H9 (cell line): ENCODE results near the gene KIF18A. TPM values are rescaled to one million over a fixed set of nuclear protein-coding genes. Genes with fewer than 3 reads are reported as not detected.
A peak's percentile ranks its signal among the peaks of the same experiment; 100 is the strongest.

Experiments used
- DNase-seq: peaks from one replicate; pipeline ENCODE4 v3.0.0-alpha.2; 2017
- H2AFZ ChIP-seq: one replicate; pipeline ENCODE4 v1.6.1; 2013; ENCODE audit warnings: mild to moderate bottlenecking, low read length, control low read depth, moderate library complexity
- H2AK5ac ChIP-seq: 2 replicates; pipeline ENCODE4 v1.6.1; 2013; ENCODE audit warnings: low read length, control low read depth, mixed read lengths; ENCODE audit not compliant: insufficient read length
- H2BK120ac ChIP-seq: one replicate; pipeline ENCODE4 v1.6.1; 2013; ENCODE audit warnings: low read depth, mild to moderate bottlenecking, low read length, control low read depth, inconsistent platforms; ENCODE audit not compliant: poor library complexity, severe bottlenecking
- H2BK12ac ChIP-seq: 2 replicates; pipeline ENCODE4 v1.6.1; 2013; ENCODE audit warnings: low read length, control low read depth, mixed read lengths, low read depth; ENCODE audit not compliant: insufficient read length
- H2BK15ac ChIP-seq: 2 replicates; pipeline ENCODE4 v1.6.1; 2013; ENCODE audit warnings: low read depth, low read length, control low read depth
- H2BK20ac ChIP-seq: one replicate; pipeline ENCODE4 v1.6.1; 2013; ENCODE audit warnings: low read depth, mild to moderate bottlenecking, low read length, control low read depth, inconsistent platforms; ENCODE audit not compliant: poor library complexity, severe bottlenecking
- H2BK5ac ChIP-seq: 2 replicates; pipeline ENCODE4 v1.6.1; 2013; ENCODE audit warnings: low read length, control low read depth, mixed read lengths; ENCODE audit not compliant: insufficient read length
- H3K14ac ChIP-seq: 2 replicates; pipeline ENCODE4 v1.6.1; 2013; ENCODE audit warnings: low read length, control low read depth; ENCODE audit not compliant: insufficient read depth
- H3K18ac ChIP-seq: 2 replicates; pipeline ENCODE4 v1.6.1; 2013; ENCODE audit warnings: low read depth, mild to moderate bottlenecking, mixed read lengths, low read length, control low read depth; ENCODE audit not compliant: insufficient read length
- H3K23ac ChIP-seq: 2 replicates; pipeline ENCODE4 v1.6.1; 2013; ENCODE audit warnings: low read length, control low read depth, mixed read lengths, low read depth; ENCODE audit not compliant: insufficient read length
- H3K23me2 ChIP-seq: 2 replicates; pipeline ENCODE4 v1.6.1; 2013; ENCODE audit warnings: low read depth, mild to moderate bottlenecking, mixed read lengths, low read length, control low read depth; ENCODE audit not compliant: insufficient read length, poor library complexity, severe bottlenecking
- H3K27ac ChIP-seq: 2 replicates; pipeline ENCODE4 v1.5.1; 2013; ENCODE audit warnings: low read length, control low read depth, mixed read lengths, low read depth; ENCODE audit not compliant: insufficient read length
- H3K27me3 ChIP-seq: 2 replicates; pipeline ENCODE4 v1.6.1; 2013; ENCODE audit warnings: low read length, control low read depth, inconsistent platforms; ENCODE audit not compliant: insufficient read depth
- H3K4ac ChIP-seq: 2 replicates; pipeline ENCODE4 v1.6.1; 2013; ENCODE audit warnings: low read depth, mild to moderate bottlenecking, control low read depth, inconsistent platforms, low read length, moderate library complexity
- H3K4me1 ChIP-seq: 2 replicates; pipeline ENCODE4 v1.6.1; 2013; ENCODE audit warnings: low read length, control low read depth, inconsistent platforms; ENCODE audit not compliant: insufficient read depth
- H3K4me2 ChIP-seq: 2 replicates; pipeline ENCODE4 v1.6.1; 2013; ENCODE audit warnings: low read length, control low read depth, mixed read lengths; ENCODE audit not compliant: insufficient read length, insufficient read depth
- H3K56ac ChIP-seq: 2 replicates; pipeline ENCODE4 v1.6.1; 2013; ENCODE audit warnings: low read depth, mild to moderate bottlenecking, mixed read lengths, low read length, control low read depth; ENCODE audit not compliant: insufficient read length
- H3K79me1 ChIP-seq: 2 replicates; pipeline ENCODE4 v1.6.1; 2013; ENCODE audit warnings: low read depth, mild to moderate bottlenecking, moderate library complexity, low read length, control low read depth, inconsistent platforms; ENCODE audit not compliant: insufficient read depth, poor library complexity, severe bottlenecking
- H3K79me2 ChIP-seq: 2 replicates; pipeline ENCODE4 v1.6.1; 2013; ENCODE audit warnings: low read length, control low read depth, inconsistent platforms; ENCODE audit not compliant: insufficient read depth
- H3K9ac ChIP-seq: 2 replicates; pipeline ENCODE4 v1.6.1; 2013; ENCODE audit warnings: low read length, control low read depth, mixed read lengths; ENCODE audit not compliant: insufficient read length; ENCODE audit errors: extremely low read depth
- H3K9me3 ChIP-seq: one replicate; pipeline ENCODE4 v1.6.1; 2013; ENCODE audit warnings: low read depth, low read length, inconsistent platforms; ENCODE audit not compliant: control insufficient read depth
- H3T11ph ChIP-seq: one replicate; pipeline ENCODE4 v1.6.1; 2013; ENCODE audit warnings: mild to moderate bottlenecking, low read length, control low read depth, inconsistent platforms
- H4K20me1 ChIP-seq: one replicate; pipeline ENCODE4 v1.6.1; 2013; ENCODE audit not compliant: control insufficient read depth, insufficient read length, insufficient read depth
- H4K5ac ChIP-seq: 2 replicates; pipeline ENCODE4 v1.6.1; 2013; ENCODE audit warnings: low read depth, mild to moderate bottlenecking, mixed read lengths, low read length, control low read depth; ENCODE audit not compliant: insufficient read length
- H4K8ac ChIP-seq: replicated peaks from 2 replicates; pipeline ENCODE4 v1.6.1; 2013; ENCODE audit warnings: low read length, control low read depth, mixed read lengths, low read depth; ENCODE audit not compliant: insufficient read length
- H4K91ac ChIP-seq: 2 replicates; pipeline ENCODE4 v1.6.1; 2013; ENCODE audit warnings: low read depth, mild to moderate bottlenecking, moderate library complexity, mixed read lengths, low read length, control low read depth; ENCODE audit not compliant: insufficient read length
- H3K27ac Mint-ChIP-seq, 3 experiments: 2 replicates in 2 of 3; 3 replicates in 1 of 3; pipeline ENCODE4 v1.8.0; 2020 to 2021; ENCODE audit warnings: mixed read lengths in 3 of 3, mild to moderate bottlenecking in 1 of 3, moderate library complexity in 1 of 3
- H3K27me3 Mint-ChIP-seq: 2 replicates; pipeline ENCODE4 v1.8.0; 2021; ENCODE audit warnings: low read depth, mild to moderate bottlenecking, moderate library complexity, mixed read lengths
- H3K36me3 Mint-ChIP-seq, 3 experiments: 2 replicates in 2 of 3; 3 replicates in 1 of 3; pipeline ENCODE4 v1.8.0; 2020 to 2021; ENCODE audit warnings: low read depth in 3 of 3, mixed read lengths in 3 of 3; ENCODE audit not compliant: insufficient read depth in 1 of 3
- H3K4me1 Mint-ChIP-seq, 2 experiments: 2 replicates each; pipeline ENCODE4 v1.8.0; 2020; ENCODE audit warnings: mixed read lengths in 2 of 2
- H3K4me3 Mint-ChIP-seq, 2 experiments: 2 replicates in 1 of 2; 3 replicates in 1 of 2; pipeline ENCODE4 v1.8.0; 2020 to 2021; ENCODE audit warnings: mild to moderate bottlenecking in 2 of 2, mixed read lengths in 2 of 2, moderate library complexity in 1 of 2
- H3K9me3 Mint-ChIP-seq, 2 experiments: 2 replicates in 1 of 2; 3 replicates in 1 of 2; pipeline ENCODE4 v1.8.0; 2020; ENCODE audit warnings: mild to moderate bottlenecking in 2 of 2, mixed read lengths in 2 of 2, moderate library complexity in 1 of 2
- CTCF ChIP-seq: fragments of 200-600 bp; sonication (generic); conservative IDR thresholded peaks from 3 replicates; pipeline ENCODE4 v1.8.0; 2021; ENCODE audit warnings: antibody characterized with exemption, mild to moderate bottlenecking
- WGBS: extraction: QIAGEN DNeasy Blood & Tissue Kit; methylation state at CpG from one replicate; pipeline ENCODE4 v1.1.7; 2013; ENCODE audit warnings: missing lambda C conversion rate, low lambda C conversion rate, mixed read lengths; ENCODE audit not compliant: insufficient read length; ENCODE audit errors: extremely low coverage; 5-methylcytosine and 5-hydroxymethylcytosine counted together
- total RNA-seq: library from RNA; stranded (reverse); gene quantifications from 2 replicates; pipeline ENCODE4 v1.2.1, GENCODE V29; 2021

The KIF18A gene
- total RNA-seq, 1 experiment from 2014 or later, result 25.9 TPM

- H3K36me3 Mint-ChIP-seq, result peaks cover 0 to 15% (median 5%) of the 10 kb centered on the region in 3 experiments; a peak in 5 of 7 replicates
- H2BK15ac ChIP-seq, result no peak overlapping the region
- H3K4me1 Mint-ChIP-seq, result peaks cover 28 to 34% of the 10 kb centered on the region in 2 experiments
- no peak overlapping the region for H3K4ac ChIP-seq
- no peak overlapping the region for H2AFZ ChIP-seq
- no peak overlapping the region for H3T11ph ChIP-seq
- no peak overlapping the region for H2AK5ac ChIP-seq
- no peaks in the 10 kb centered on the region for H4K20me1 ChIP-seq
- no peaks in the 10 kb centered on the region for H3K4me1 ChIP-seq
- no peaks in the 10 kb centered on the region for H3K27me3 Mint-ChIP-seq
- H3K4me2 ChIP-seq, result peak overlapping the region; percentile 75
- no peak overlapping the region for H2BK5ac ChIP-seq
- no CpG with 5 or more reads among the region's 31 CpGs for WGBS
- H4K8ac ChIP-seq, result no peak overlapping the region
- DNase-seq, result peak; percentile 68
- no peaks in the 10 kb centered on the region for H3K9me3 Mint-ChIP-seq
- peak overlapping the region; percentile 48 for H3K18ac ChIP-seq
- peaks cover 6% of the 10 kb centered on the region; the same call in 1 of the 2 replicates for H3K79me2 ChIP-seq
- no peaks in the 10 kb centered on the region for H3K79me1 ChIP-seq
- no peak for TF ChIP-seq CTCF
- no peak overlapping the region for H2BK20ac ChIP-seq
- H3K9me3 ChIP-seq, result no peaks in the 10 kb centered on the region
- no peak overlapping the region for H4K91ac ChIP-seq
- H3K14ac ChIP-seq, result no peak overlapping the region
- H3K23ac ChIP-seq, result no peak overlapping the region
- no peak overlapping the region for H2BK120ac ChIP-seq
- no peak overlapping the region for H2BK12ac ChIP-seq
- no peaks in the 10 kb centered on the region for H3K27me3 ChIP-seq
- H3K27ac ChIP-seq, result no peak overlapping the region
- peaks cover 7% of the 10 kb centered on the region for H3K23me2 ChIP-seq
- no peak overlapping the region for H4K5ac ChIP-seq
- H3K56ac ChIP-seq, result no peak overlapping the region
- peak overlapping the region; percentile 96 to 99 (median 97) for H3K27ac Mint-ChIP-seq
- peak overlapping the region; percentile 97 to 98 for H3K4me3 Mint-ChIP-seq
- peak overlapping the region; percentile 82 for H3K9ac ChIP-seq
These were observed 2.3 kb upstream of the KIF18A start for GRCh38 chr11:28110108-28110820.
